Mammary epithelial cell (primary cell): Measurements from ENCODE around the gene SMARCA2.
A peak's percentile ranks its signal among the peaks of the same experiment; 100 is the strongest.

Experiments
- CTCF ChIP-seq, 2 donors: IDR thresholded peaks in 1 of 2; conservative IDR thresholded peaks in 1 of 2; 2 replicates each; pipeline ENCODE4 v1.5.1; 2011 to 2012; ENCODE audit warnings: inconsistent platforms in 2 of 2, low read length in 2 of 2, mild to moderate bottlenecking in 2 of 2, control low read depth in 1 of 2, low read depth in 1 of 2; ENCODE audit not compliant: insufficient read depth in 1 of 2; ENCODE audit errors: extremely low read depth in 1 of 2
- EZH2 ChIP-seq: IDR thresholded peaks from 2 replicates; pipeline ENCODE4 v1.6.1; 2012; ENCODE audit warnings: low read length, inconsistent platforms, borderline replicate concordance

- TF ChIP-seq CTCF (conservative IDR thresholded peaks at IDR 0.05 in 1 of 2, IDR thresholded peaks at IDR 0.05 in 1 of 2; ENCODE audit: extremely low read depth in 1 of 2, insufficient read depth in 1 of 2, low read depth in 1 of 2, low read length in 2 of 2) = peak; percentile 1 to 4
- TF ChIP-seq EZH2 = no peak
These were observed 185.1 kb downstream of the SMARCA2 start for GRCh38 chr9:2199999-2200796.
